ENCODE results near the gene GTF3C6. TPM values are rescaled to one million over a fixed set of nuclear protein-coding genes. Genes with fewer than 3 reads are reported as not detected.
A peak's percentile ranks its signal among the peaks of the same experiment; 100 is the strongest.

The GTF3C6 gene
- total and polyA plus RNA-seq, 2 of the 13 experiments (the other 11 are each of a cell fraction or from before 2014, with no cell fraction given), result 21.6 to 160 TPM

- TF ChIP-seq ZNF225 (CRISPR knock-in tag; IDR thresholded peaks at IDR 0.05) (no peak), SOX13 (IDR thresholded peaks at IDR 0.05) (peak; percentile 93), SOX13 (CRISPR knock-in tag; conservative IDR thresholded peaks at IDR 0.05 in 1 of 2, IDR thresholded peaks at IDR 0.05 in 1 of 2) (peak in 1 of 2 experiments; percentile 100; a peak in 2 of 4 replicates), ZUFSP (CRISPR knock-in tag; IDR thresholded peaks at IDR 0.05; ENCODE audit: borderline replicate concordance) (no peak), ZNF770 (CRISPR knock-in tag; IDR thresholded peaks at IDR 0.05) (no peak; the same call in 1 of the 2 replicates), HMGA1 (CRISPR knock-in tag; conservative IDR thresholded peaks at IDR 0.05) (no peak), SRSF9 (IDR thresholded peaks at IDR 0.05; ENCODE audit: borderline replicate concordance, insufficient read depth, low read depth, low read length, poor library complexity, severe bottlenecking) (no peak), MEIS2 (CRISPR knock-in tag; IDR thresholded peaks at IDR 0.05) (0 out of 2 replicates have a peak, but pooled peaks have one; percentile 47), ZNF792 (CRISPR knock-in tag; IDR thresholded peaks at IDR 0.05) (peak; percentile 74; the same call in 1 of the 2 replicates), IKZF4 (CRISPR knock-in tag; IDR thresholded peaks at IDR 0.05; ENCODE audit: borderline replicate concordance, low read depth, not compliant biosample characterization) (no peak), NCOA2 (CRISPR knock-in tag; IDR thresholded peaks at IDR 0.05) (peak; percentile 60), FOXJ3 (CRISPR knock-in tag; IDR thresholded peaks at IDR 0.05; ENCODE audit: borderline replicate concordance) (peak; percentile 64; the same call in 1 of the 2 replicates), RARA (CRISPR knock-in tag; IDR thresholded peaks at IDR 0.05) (peak; percentile 57; the same call in 1 of the 2 replicates), SATB2 (CRISPR knock-in tag; IDR thresholded peaks at IDR 0.05) (no peak)
- TF ChIP-seq, protein P1, sequence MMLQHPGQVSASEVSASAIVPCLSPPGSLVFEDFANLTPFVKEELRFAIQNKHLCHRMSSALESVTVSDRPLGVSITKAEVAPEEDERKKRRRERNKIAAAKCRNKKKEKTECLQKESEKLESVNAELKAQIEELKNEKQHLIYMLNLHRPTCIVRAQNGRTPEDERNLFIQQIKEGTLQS (CRISPR knock-in tag; IDR thresholded peaks at IDR 0.05), result no peak
- TF ChIP-seq, protein P2, sequence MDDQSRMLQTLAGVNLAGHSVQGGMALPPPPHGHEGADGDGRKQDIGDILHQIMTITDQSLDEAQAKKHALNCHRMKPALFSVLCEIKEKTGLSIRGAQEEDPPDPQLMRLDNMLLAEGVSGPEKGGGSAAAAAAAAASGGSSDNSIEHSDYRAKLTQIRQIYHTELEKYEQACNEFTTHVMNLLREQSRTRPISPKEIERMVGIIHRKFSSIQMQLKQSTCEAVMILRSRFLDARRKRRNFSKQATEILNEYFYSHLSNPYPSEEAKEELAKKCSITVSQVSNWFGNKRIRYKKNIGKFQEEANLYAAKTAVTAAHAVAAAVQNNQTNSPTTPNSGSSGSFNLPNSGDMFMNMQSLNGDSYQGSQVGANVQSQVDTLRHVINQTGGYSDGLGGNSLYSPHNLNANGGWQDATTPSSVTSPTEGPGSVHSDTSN (CRISPR knock-in tag; IDR thresholded peaks at IDR 0.05; ENCODE audit: borderline replicate concordance), result no peak
- TF ChIP-seq, protein P3, sequence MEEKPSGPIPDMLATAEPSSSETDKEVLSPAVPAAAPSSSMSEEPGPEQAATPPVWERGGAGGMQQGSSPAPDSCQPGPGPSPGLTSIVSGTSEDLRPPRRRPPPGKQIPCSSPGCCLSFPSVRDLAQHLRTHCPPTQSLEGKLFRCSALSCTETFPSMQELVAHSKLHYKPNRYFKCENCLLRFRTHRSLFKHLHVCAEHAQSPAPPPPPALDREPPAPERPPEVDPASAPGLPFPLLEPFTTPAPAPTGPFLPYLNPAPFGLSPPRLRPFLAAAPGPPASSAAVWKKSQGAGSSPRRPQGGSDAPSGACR (CRISPR knock-in tag; IDR thresholded peaks at IDR 0.05), result no peak
- TF ChIP-seq, protein P4, sequence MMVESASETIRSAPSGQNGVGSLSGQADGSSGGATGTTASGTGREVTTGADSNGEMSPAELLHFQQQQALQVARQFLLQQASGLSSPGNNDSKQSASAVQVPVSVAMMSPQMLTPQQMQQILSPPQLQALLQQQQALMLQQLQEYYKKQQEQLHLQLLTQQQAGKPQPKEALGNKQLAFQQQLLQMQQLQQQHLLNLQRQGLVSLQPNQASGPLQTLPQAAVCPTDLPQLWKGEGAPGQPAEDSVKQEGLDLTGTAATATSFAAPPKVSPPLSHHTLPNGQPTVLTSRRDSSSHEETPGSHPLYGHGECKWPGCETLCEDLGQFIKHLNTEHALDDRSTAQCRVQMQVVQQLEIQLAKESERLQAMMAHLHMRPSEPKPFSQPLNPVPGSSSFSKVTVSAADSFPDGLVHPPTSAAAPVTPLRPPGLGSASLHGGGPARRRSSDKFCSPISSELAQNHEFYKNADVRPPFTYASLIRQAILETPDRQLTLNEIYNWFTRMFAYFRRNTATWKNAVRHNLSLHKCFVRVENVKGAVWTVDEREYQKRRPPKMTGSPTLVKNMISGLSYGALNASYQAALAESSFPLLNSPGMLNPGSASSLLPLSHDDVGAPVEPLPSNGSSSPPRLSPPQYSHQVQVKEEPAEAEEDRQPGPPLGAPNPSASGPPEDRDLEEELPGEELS (CRISPR knock-in tag; IDR thresholded peaks at IDR 0.05), result peak; percentile 89
These were observed 6.3 kb upstream of the GTF3C6 start (continued) for GRCh38 chr6:110951986-110952794.
